Neural progenitor cell (in vitro differentiated cells): ENCODE measurements around the gene MLKL. TPM values are rescaled to one million over a fixed set of nuclear protein-coding genes. Genes with fewer than 3 reads are reported as not detected.

ENCODE experiments used
- DNase-seq: peaks from one replicate; pipeline ENCODE4 v3.0.0-alpha.2; 2016; ENCODE audit warnings: low spot score
- H2AFZ ChIP-seq: fragments of 200-600 bp; sonication (generic); replicated peaks from 2 replicates; pipeline ENCODE4 v1.6.1; 2016; ENCODE audit warnings: antibody characterized with exemption
- H3F3A ChIP-seq: fragments of 200-600 bp; sonication (generic); 2 replicates; pipeline ENCODE4 v1.6.1; 2016; ENCODE audit warnings: antibody characterized with exemption, low read depth
- H3K27ac ChIP-seq: fragments of 200-600 bp; sonication (generic); 2 replicates; pipeline ENCODE4 v1.5.1; 2016; ENCODE audit warnings: mild to moderate bottlenecking
- H3K27me3 ChIP-seq: fragments of 200-600 bp; sonication (generic); 2 replicates; pipeline ENCODE4 v1.6.1; 2016; ENCODE audit warnings: mild to moderate bottlenecking, moderate library complexity
- H3K36me3 ChIP-seq: fragments of 200-600 bp; sonication (generic); 2 replicates; pipeline ENCODE4 v1.5.1; 2016
- H3K4me1 ChIP-seq: fragments of 200-600 bp; sonication (generic); 2 replicates; pipeline ENCODE4 v1.6.1; 2016; ENCODE audit warnings: mixed run types
- H3K4me2 ChIP-seq: fragments of 200-600 bp; sonication (generic); 2 replicates; pipeline ENCODE4 v1.6.1; 2016
- H3K4me3 ChIP-seq: fragments of 200-600 bp; sonication (generic); 2 replicates; pipeline ENCODE4 v1.5.1; 2016
- H3K79me2 ChIP-seq: fragments of 200-600 bp; sonication (generic); 2 replicates; pipeline ENCODE4 v1.6.1; 2016; ENCODE audit warnings: low read depth
- H3K9ac ChIP-seq: fragments of 200-600 bp; sonication (generic); 2 replicates; pipeline ENCODE4 v1.6.1; 2016
- H3K9me3 ChIP-seq: fragments of 200-600 bp; sonication (generic); 2 replicates; pipeline ENCODE4 v1.5.1; 2016; ENCODE audit warnings: low read depth
- H4K20me1 ChIP-seq: fragments of 200-600 bp; sonication (generic); 2 replicates; pipeline ENCODE4 v1.6.1; 2016; ENCODE audit warnings: low read depth
- H3K27ac Mint-ChIP-seq: 3 replicates; pipeline ENCODE4 v1.8.0; 2021; ENCODE audit warnings: mixed read lengths
- H3K27me3 Mint-ChIP-seq: 2 replicates; pipeline ENCODE4 v1.8.0; 2022; ENCODE audit warnings: low read depth, mild to moderate bottlenecking, inconsistent platforms, moderate library complexity, mixed read lengths; ENCODE audit not compliant: insufficient read depth
- H3K36me3 Mint-ChIP-seq: 3 replicates; pipeline ENCODE4 v1.8.0; 2021; ENCODE audit warnings: mixed read lengths
- H3K4me1 Mint-ChIP-seq: 3 replicates; pipeline ENCODE4 v1.8.0; 2021; ENCODE audit warnings: mixed read lengths
- H3K4me3 Mint-ChIP-seq: 3 replicates; pipeline ENCODE4 v1.8.0; 2021; ENCODE audit warnings: mild to moderate bottlenecking, moderate library complexity, mixed read lengths
- H3K9me3 Mint-ChIP-seq: 3 replicates; pipeline ENCODE4 v1.8.0; 2020; ENCODE audit warnings: mixed read lengths
- EZH2 ChIP-seq: fragments of 200-600 bp; sonication (generic); IDR thresholded peaks from 2 replicates; pipeline ENCODE4 v1.6.1; 2017; ENCODE audit warnings: antibody characterized with exemption, mild to moderate bottlenecking, moderate library complexity
- EZH2phosphoT487 ChIP-seq: fragments of 200-600 bp; sonication (generic); IDR thresholded peaks from 2 replicates; pipeline ENCODE4 v1.6.1; 2017; ENCODE audit warnings: antibody characterized with exemption
- total RNA-seq: library from RNA; depleted of rRNA; stranded (reverse); fragments of >200 nt; gene quantifications from 2 replicates; pipeline ENCODE4 v1.2.3, GENCODE V29; 2015; ENCODE audit warnings: low replicate concordance
- TF ChIP-seq, protein P1 (sequence below): fragments of 200-600 bp; sonication (generic); IDR thresholded peaks from 2 replicates; pipeline ENCODE4 v1.5.1; 2017; ENCODE audit warnings: antibody characterized with exemption, mild to moderate bottlenecking

MLKL gene
- total RNA-seq, 1 donor from 2014 or later = 0.04 TPM

DNA sequence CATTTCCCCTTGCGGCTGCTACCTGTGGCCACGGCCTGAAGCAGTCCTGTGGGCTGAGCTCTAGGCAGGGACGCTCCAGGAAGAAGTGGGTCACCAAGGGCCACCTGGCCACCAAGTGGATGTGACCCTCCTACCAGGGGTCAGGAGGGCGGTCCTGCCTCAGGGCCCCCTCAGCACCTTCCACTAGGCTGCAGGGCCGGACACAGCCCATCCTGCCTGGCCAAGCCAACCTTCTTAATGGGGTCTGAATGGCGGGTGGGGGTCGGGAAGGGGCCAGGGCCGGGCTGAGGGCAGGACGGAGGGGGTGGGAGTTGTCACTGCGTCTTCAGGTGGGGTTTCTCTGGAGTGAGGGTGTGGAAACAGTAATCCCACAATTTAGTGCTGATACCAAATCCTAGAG lies 13.2 kb upstream of the MLKL start:
- Histone ChIP-seq H3K36me3 (no peaks in the 10 kb centered on the region), H3F3A (no peaks in the 10 kb centered on the region), H3K4me3 (no peak overlapping the region), H3K27ac (no peak overlapping the region), H4K20me1 (no peaks in the 10 kb centered on the region), H3K9ac (no peak overlapping the region), H3K27me3 (no peaks in the 10 kb centered on the region), H3K4me1 (peaks cover 3% of the 10 kb centered on the region), H2AFZ (no peak overlapping the region), H3K9me3 (no peaks in the 10 kb centered on the region), H3K4me2 (no peak overlapping the region), H3K79me2 (no peaks in the 10 kb centered on the region)
- no peak for DNase-seq
- Mint-ChIP-seq H3K36me3 (no peaks in the 10 kb centered on the region), H3K4me1 (peaks cover 7% of the 10 kb centered on the region), H3K27me3 (peaks cover 9% of the 10 kb centered on the region), H3K27ac (no peak overlapping the region), H3K4me3 (no peak overlapping the region), H3K9me3 (no peaks in the 10 kb centered on the region)
- TF ChIP-seq, protein P1, sequence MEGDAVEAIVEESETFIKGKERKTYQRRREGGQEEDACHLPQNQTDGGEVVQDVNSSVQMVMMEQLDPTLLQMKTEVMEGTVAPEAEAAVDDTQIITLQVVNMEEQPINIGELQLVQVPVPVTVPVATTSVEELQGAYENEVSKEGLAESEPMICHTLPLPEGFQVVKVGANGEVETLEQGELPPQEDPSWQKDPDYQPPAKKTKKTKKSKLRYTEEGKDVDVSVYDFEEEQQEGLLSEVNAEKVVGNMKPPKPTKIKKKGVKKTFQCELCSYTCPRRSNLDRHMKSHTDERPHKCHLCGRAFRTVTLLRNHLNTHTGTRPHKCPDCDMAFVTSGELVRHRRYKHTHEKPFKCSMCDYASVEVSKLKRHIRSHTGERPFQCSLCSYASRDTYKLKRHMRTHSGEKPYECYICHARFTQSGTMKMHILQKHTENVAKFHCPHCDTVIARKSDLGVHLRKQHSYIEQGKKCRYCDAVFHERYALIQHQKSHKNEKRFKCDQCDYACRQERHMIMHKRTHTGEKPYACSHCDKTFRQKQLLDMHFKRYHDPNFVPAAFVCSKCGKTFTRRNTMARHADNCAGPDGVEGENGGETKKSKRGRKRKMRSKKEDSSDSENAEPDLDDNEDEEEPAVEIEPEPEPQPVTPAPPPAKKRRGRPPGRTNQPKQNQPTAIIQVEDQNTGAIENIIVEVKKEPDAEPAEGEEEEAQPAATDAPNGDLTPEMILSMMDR = no peak
- TF ChIP-seq EZH2 (no peak), EZH2phosphoT487 (no peak)

DNA sequence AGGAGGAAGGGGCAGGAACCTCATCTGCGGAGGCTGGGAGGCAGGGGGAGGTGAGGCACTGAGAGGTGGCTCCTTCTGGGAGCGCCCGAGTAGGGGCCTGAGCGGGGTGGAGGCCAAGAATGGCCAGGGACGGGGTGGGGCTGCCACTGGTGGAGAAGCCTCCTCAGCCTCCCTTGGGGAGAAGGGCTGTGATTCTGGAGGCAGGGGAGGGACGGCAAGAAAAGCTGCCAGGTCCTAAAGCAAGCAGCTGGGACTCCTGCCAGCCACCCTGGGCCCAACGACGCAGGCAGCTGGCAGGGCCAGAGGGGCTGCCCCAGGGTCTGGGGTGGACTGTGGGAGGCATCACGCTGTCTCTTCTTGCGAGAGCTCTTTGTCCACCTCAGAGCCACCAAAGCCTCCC lies 12.7 kb upstream of the MLKL start:
- H3K4me1 ChIP-seq = peaks cover 3% of the 10 kb centered on the region
- no peak overlapping the region for H3K9ac ChIP-seq
- no peaks in the 10 kb centered on the region for H4K20me1 ChIP-seq
- peaks cover 7% of the 10 kb centered on the region for H3K4me1 Mint-ChIP-seq
- no peaks in the 10 kb centered on the region for H3F3A ChIP-seq
- no peaks in the 10 kb centered on the region for H3K27me3 ChIP-seq
- no peak overlapping the region for H3K4me3 Mint-ChIP-seq
- H3K9me3 ChIP-seq = no peaks in the 10 kb centered on the region
- H2AFZ ChIP-seq = no peak overlapping the region
- no peak overlapping the region for H3K4me2 ChIP-seq
- no peak overlapping the region for H3K27ac Mint-ChIP-seq
- no peak overlapping the region for H3K4me3 ChIP-seq
- H3K79me2 ChIP-seq = no peaks in the 10 kb centered on the region
- H3K9me3 Mint-ChIP-seq = no peaks in the 10 kb centered on the region
- peaks cover 11% of the 10 kb centered on the region for H3K27me3 Mint-ChIP-seq
- no peak overlapping the region for H3K27ac ChIP-seq
- DNase-seq = no peak
- TF ChIP-seq EZH2phosphoT487 = no peak
- TF ChIP-seq, protein P1 = no peak
- no peak for TF ChIP-seq EZH2
- no peaks in the 10 kb centered on the region for H3K36me3 Mint-ChIP-seq
- no peaks in the 10 kb centered on the region for H3K36me3 ChIP-seq

DNA sequence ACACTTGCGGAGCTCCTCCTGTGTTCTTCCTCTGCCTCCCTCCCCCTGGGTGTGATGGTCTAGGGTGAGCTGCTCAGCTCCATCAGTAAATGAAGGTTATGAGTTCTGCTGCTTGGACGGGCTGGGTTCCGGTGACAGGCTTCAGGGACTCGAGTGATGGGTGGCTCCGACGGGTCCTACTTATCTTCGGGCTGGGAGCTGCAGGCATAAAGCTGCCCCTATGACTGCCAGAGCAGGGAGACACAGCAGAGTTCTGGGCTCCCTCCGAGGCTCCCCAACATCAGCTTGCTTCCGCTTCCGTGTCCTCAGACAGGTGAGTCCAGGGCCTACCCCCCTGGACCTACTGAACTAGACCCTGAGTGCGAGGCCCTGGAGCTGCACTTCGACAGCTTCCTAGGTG lies 11.3 kb upstream of the MLKL start:
- Histone ChIP-seq H3K4me3 (no peak overlapping the region), H3K79me2 (no peaks in the 10 kb centered on the region), H4K20me1 (no peaks in the 10 kb centered on the region), H3K4me2 (no peak overlapping the region), H3K36me3 (no peaks in the 10 kb centered on the region), H2AFZ (no peak overlapping the region), H3K9ac (no peak overlapping the region), H3K27me3 (peaks cover 3% of the 10 kb centered on the region), H3F3A (no peaks in the 10 kb centered on the region), H3K27ac (no peak overlapping the region), H3K9me3 (no peaks in the 10 kb centered on the region), H3K4me1 (peaks cover 3% of the 10 kb centered on the region)
- no peak for DNase-seq
- Mint-ChIP-seq H3K27me3 (peaks cover 10% of the 10 kb centered on the region), H3K4me1 (peaks cover 7% of the 10 kb centered on the region), H3K4me3 (no peak overlapping the region), H3K9me3 (no peaks in the 10 kb centered on the region), H3K36me3 (no peaks in the 10 kb centered on the region), H3K27ac (no peak overlapping the region)
- TF ChIP-seq, protein P1 = no peak
- no peak for TF ChIP-seq EZH2phosphoT487
- TF ChIP-seq EZH2 = no peak

DNA sequence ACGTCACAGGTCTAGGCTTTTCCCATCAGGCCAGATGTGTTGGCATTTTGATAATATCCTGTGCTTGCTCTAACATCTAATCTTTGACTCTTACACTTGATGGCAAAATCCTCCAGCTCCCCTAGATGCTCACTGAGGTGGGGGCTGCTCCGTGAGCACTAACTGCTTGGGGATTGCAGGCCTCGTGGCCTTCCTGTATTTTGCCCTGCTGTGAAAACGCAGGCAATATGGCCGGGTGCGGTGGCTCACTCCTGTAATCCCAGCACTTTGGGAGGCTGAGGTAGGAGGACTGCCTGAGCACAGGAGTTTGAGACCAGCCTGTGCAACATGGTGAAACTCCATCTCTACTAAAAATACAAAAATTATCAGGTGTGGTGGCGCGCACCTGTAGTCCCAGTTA lies 9.7 kb upstream of the MLKL start:
- Histone ChIP-seq H2AFZ (no peak overlapping the region), H3K79me2 (no peaks in the 10 kb centered on the region), H4K20me1 (no peaks in the 10 kb centered on the region), H3K9ac (no peak overlapping the region), H3K9me3 (no peaks in the 10 kb centered on the region), H3K27ac (no peak overlapping the region), H3K4me3 (no peak overlapping the region), H3K36me3 (no peaks in the 10 kb centered on the region), H3K4me1 (peaks cover 3% of the 10 kb centered on the region), H3F3A (no peaks in the 10 kb centered on the region), H3K27me3 (peaks cover 3% of the 10 kb centered on the region), H3K4me2 (no peak overlapping the region)
- TF ChIP-seq, protein P1 = no peak
- peaks cover 7% of the 10 kb centered on the region for H3K4me1 Mint-ChIP-seq
- peaks cover 10% of the 10 kb centered on the region for H3K27me3 Mint-ChIP-seq
- no peak overlapping the region for H3K4me3 Mint-ChIP-seq
- no peak overlapping the region for H3K27ac Mint-ChIP-seq
- no peak for DNase-seq
- H3K9me3 Mint-ChIP-seq = no peaks in the 10 kb centered on the region
- no peaks in the 10 kb centered on the region for H3K36me3 Mint-ChIP-seq
